Erythroblast (primary cell): Measurements from ENCODE around the gene ANGPT4.

Source experiments
- GATA1 ChIP-seq: IDR thresholded peaks from 2 replicates; pipeline ENCODE4 v1.6.1; 2011; ENCODE audit warnings: low read depth, mild to moderate bottlenecking, control low read depth, low read length, moderate library complexity
- POLR2A ChIP-seq: IDR thresholded peaks from 2 replicates; pipeline ENCODE4 v1.6.1; 2011; ENCODE audit warnings: mild to moderate bottlenecking, low read length

GRCh38 chr20:833121-833449 lies 83.0 kb downstream of the ANGPT4 start:
- no peak for TF ChIP-seq POLR2A
- no peak for TF ChIP-seq GATA1
